ENCODE results near the gene CFHR3.
"Not testable (repeated sequence)": the region's sequence is repeated elsewhere in the genome, so short reads cannot be mapped to it uniquely, and the experiment has no call there.

Gene CFHR3

DNA sequence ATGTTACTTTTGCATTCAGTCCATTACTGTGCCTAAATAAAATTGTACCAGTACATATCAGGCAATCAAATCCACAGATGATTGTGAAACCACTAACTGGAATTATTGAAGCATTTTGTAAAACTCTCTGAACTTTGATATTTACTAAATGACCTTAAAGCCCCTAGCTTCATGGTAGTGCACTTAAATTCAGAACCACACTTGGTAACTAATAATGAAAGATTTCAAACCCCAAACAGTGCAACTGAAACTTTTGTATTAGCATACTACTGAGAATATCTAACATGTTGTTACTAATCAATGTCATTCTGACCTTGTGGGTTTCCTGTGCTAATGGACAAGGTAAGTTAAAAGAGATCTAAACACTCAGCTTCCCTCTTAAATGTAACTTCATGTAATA lies at the start of gene CFHR3:
Gene CFHR3, plus strand, starts transcription at position 238 of the 400 bp plus-strand sequence. Its CDS starts 47 bp downstream, at position 285.
- no peak for DNase-seq

DNA sequence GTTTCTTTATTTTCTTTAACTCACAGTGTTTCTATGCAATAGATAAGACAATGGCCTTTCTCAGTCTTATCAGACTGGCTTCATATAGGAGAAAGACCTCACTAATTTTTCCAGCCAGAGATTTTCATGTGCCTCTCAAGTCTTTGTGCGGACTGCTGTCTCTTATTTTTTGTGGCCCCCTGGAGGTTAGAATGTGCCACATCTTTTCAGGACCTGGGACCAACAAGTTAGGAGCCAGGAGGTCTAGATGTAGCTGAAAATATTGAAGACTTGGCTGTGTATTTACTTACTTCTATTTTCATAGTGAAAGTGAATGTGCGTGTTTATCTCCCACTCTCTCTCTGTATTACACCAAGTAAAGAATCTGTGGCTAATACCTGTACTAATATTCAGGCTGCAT lies 42.1 kb upstream of the CFHR3 start:
- DNase-seq: no peak

GRCh38 chr1:196733091-196733970 lies 41.3 kb upstream of the CFHR3 start:
- no peak for DNase-seq

DNA sequence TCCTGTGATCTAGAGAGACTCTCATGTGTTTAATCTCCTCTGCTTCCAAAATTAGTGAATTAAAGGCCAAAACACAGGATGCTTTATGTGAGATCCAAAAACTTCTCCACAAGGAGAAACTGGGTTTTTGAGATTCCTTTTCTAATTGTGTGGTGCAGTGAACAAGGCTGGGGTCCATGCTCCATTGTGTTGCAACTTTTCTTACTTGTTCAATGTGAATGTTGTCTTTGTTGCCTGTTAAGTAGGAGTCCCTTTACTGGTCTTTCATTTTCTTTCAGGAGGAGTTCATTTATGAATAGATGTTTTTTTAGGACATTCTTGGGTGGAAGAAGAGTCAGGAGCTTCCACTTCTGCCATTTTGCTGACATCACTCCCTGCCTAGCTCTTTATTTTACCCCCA lies 40.6 kb upstream of the CFHR3 start:
- no peak for DNase-seq

DNA sequence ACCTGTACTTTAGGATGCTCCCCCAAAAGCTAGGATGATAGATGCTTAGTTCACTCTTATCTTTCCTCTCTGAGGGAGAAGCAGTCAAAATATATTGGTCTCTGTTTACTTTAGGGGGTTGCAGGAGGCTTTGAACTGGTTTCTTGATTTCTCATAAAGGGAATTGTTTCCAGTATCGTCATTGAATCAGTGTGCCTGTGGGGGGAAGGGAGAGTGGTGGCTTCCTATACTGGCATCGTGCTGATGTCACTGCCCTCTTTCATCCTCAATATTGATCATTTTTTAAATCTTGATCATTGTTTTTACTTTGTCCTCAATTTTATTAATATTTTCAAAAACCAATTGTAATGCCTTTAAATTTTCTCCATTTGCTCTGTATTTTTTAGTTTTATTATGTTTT lies 40.2 kb upstream of the CFHR3 start:
- no peak for DNase-seq

GRCh38 chr1:196738730-196739129 lies 35.9 kb upstream of the CFHR3 start:
- DNase-seq: no peak

- peak; percentile 21 for DNase-seq
Measured at GRCh38 chr1:196743244-196743643, 31.4 kb upstream of the CFHR3 start.

DNA sequence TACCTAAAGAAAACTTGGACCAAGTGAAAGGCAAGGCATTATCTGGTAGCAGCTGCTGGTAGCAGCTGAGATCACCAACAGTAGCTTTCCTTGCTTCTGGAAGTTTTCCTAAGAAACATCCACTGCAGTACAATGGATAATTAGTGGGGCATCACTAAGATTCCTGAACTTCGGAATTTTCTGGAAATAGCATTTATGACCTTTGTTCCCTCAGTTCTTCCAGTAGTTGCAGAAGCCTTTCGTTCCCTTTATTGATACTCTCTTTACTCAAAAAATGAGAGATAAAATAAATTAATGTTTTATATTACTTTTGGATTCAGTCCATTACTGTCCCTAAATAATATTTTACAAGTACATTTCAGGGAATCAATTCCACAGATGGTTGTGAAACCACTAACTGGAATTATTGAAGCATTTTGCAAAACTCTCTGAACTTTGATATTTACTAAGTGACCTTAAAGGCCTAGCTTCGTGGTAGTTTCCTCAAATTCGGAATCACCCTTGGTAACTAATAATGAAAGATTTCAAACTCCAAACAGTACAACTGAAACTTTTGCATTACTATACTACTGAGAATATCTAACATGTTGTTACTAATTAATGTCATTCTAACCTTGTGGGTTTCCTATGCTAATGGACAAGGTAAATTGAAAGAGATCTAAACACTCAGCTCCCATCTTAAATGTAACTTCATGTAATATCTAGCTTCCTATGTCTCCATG lies 9.5 kb upstream of the CFHR3 start:
- DNase-seq: not testable (repeated sequence)

- not testable (repeated sequence) for DNase-seq
Measured at GRCh38 chr1:196769823-196770222, 4.8 kb upstream of the CFHR3 start.

- no peak for DNase-seq
Measured at GRCh38 chr1:196773713-196774112, 927 bp upstream of the CFHR3 start.

GRCh38 chr1:196774175-196774574 lies 465 bp upstream of the CFHR3 start:
- no peak for DNase-seq

DNA sequence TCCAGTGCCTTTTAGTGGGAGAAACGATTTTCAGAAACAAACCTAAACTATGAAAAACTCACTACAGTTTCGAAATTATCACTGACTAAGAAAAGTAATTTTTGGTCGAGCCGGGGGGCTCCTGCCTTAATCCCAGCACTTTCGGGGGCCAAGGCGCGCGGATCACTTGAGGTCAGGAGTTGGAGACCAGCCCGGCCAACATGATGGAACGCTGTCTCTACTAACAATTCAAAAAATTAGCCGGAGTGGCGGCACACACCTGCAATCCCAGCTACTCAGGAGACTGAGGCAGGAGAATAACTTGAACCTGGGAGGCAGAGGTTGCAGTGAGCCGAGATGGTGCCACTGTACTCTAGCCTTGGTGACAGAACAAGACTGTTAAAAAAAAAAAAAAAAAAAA lies 3.0 kb downstream of the CFHR3 start:
- DNase-seq: no peak

- no peak for DNase-seq
Measured at GRCh38 chr1:196779093-196779492, 4.5 kb downstream of the CFHR3 start.

DNA sequence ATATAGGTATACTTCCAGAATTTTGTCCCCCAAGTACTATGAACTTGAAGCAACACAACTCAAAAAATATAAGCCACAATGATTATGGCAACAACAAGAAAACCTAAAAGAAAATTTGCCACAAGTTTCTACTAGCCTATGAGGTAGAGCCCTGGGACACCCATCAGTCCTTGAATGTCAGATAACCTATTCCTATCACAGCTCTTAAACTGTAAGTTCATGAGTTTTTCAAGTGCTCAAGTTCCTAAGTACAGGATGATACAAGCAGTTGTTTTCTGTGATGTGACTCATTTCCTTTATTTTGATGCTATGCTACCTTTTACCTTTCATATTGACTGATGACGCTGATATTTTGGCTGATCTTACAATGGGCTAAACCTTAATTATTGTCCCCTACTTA lies 16.6 kb downstream of the CFHR3 start:
- DNase-seq: not testable (repeated sequence)

DNA sequence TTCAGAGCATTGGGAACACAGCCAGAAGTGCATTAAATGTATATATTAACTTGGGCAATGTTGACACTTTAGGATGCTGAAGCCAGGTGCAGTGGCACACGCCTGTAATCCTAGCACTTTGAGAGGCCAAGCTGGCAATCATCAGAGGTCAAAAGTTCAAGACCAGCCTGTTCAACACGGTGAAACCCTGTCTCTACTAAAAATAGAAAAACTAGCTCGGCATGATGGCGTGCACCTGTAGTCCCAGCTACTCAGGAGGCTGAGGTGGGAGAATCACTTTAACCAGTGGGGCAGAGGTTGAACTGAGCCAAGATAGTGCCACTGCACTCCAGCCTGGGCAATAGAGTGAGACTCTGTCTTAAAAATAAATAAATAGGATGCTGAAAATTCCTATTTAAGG lies 19.5 kb downstream of the CFHR3 start:
- not testable (repeated sequence) for DNase-seq

DNA sequence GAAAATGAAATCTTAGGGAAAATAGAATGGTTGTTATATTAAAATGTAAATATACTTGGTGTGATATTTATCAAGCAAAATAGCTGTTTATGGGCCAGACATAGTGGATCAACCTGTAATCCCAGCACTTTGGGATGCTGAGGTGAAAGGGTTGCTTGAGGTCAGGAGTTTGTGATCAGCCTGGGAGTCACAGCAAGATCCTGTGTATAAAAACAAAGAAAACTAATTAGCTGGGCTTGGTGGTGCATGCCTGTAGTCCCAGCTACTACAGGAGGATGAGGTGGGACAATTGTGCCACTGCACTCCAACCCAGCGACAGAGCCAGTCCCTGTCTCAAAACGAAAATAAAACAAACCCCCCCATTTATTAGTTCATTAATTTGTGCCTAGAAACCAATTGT lies 23.3 kb downstream of the CFHR3 start:
- DNase-seq: no peak

- DNase-seq: peak; percentile 1
Measured at GRCh38 chr1:196801920-196802319, 27.3 kb downstream of the CFHR3 start.

DNA sequence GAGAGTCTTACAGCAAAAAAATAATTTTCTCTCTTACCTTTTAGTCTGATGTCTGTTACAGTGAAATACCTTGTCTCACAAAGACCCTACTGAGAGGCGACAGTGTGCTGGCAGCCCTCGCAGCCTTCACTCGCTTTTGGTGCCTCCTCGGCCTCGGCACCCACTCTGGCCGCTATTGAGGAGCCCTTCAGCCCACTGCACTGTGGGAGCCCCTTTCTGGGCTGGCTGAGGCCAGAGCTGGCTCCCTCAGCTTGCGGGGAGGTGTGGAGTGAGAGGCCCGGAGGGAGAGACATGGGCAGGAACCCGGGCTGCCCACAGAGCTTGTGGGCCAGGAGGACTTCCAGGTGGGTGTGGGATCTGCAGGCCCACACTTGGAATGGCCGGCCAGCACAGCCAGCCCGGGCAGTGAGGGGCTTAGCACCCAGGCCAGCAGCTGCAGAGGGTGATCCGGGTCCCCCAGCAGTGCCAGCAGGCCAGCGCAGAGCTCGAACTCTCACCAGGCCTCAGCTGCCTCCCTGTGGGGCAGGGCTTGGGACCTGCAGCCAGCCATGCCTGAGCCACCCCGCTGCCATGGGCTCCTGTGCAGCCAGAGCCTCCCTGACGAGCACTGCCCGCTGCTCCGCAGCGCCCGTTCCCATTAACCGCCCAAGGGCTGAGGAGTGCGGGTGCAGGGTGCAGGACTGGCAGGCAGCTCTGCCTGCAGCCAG lies 34.0 kb downstream of the CFHR3 start:
- DNase-seq: no peak

DNA sequence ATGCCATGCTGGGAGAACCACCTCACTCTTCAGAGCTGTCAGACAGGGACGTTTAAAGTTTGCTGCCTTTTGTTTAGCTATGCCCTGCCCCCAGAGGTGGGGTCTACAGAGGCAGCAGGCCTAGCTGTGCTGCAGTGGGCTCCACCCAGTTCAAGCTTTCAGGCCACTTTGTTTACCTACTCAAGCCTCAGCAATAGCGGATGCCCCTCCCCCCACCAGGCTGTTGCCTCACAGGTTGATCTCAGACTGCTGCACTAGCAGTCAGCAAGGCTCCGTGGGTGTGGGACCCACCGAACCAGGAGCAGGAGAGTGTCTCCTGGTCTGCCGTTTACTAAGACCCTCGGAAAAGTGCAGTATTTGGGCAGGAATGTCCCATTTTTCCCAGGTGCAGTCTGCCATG lies 42.8 kb downstream of the CFHR3 start:
- not testable (repeated sequence) for DNase-seq

DNA sequence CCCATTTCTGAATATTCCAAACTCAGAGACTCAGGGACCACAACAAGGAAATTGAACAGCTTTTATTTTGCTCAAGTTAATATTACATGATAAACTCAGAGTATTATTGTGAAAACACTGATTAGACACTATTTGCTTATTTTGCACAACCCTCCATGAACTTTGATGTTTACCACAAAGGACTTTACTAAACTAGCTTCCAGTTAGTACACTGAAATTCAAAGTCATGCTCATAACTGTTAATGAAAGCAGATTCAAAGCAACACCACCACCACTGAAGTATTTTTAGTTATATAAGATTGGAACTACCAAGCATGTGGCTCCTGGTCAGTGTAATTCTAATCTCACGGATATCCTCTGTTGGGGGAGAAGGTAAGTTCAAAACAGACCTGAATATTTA lies 44.9 kb downstream of the CFHR3 start, which contains the start of gene CFHR1:
Gene CFHR1, plus strand, starts transcription at position 201 of the 400 bp plus-strand sequence. Its CDS starts 114 bp downstream, at position 315.
- DNase-seq: not testable (repeated sequence)

DNA sequence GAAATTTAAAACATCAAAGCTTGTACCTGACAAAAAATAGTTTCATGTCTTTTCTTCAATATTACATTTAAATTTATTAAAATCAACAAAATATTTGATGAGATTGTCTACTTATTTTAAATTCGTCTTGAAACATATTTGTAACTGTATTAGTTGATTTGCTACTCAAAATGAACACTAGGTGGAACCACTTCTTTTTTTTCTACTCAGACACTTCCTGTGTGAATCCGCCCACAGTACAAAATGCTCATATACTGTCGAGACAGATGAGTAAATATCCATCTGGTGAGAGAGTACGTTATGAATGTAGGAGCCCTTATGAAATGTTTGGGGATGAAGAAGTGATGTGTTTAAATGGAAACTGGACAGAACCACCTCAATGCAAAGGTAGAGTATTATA lies 53.2 kb downstream of the CFHR3 start:
- peak; percentile 74 for DNase-seq

All from fibroblast of skin of right quadriceps (primary cell).